GM21367 (cell line): Measurements from ENCODE around the gene RNF149.

Source experiments
- ATAC-seq: cut with Tn5 transposase; IDR thresholded peaks from one replicate; pipeline ENCODE4 v1.9.1; 2021; ENCODE audit not compliant: unreplicated experiment

The RNF149 gene

DNA sequence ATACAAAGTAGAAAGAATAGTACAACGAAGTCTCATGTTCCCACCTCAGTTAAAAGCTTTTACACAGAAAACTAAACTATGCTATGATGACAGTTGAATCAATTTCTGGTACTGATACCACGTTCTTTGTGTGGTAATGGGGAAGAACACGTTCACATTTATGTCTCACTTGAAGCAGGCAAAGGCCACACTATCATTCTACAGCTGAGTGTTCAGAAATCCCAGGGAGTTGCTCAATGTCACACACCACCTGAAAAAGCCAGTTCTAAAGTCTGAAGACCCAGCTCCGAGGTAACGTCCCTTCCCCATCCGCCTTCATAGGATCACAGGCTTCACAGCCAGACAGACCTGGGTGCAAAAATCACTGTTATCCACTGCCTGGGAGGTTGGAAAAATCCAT is 8.9 kb downstream of the RNF149 start:
- no peak for ATAC-seq

DNA sequence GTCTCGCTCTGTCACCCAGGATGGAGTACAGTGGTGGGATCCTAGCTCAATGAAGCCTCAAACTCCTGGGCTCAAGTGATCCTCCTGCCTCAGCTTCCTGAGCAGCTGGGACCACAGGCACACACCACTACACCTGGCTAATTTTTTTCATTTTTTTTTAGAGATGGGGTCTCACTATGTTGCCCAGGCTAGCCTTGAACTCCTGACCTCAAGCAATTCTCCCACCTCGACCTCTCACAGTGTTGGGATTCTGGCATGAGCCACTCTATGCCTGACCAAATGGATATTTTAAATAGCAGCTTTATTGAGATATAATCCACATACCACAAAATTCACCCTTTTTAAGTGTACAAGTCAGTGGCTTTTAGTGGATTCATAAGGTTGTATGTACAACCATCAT is 11.1 kb downstream of the RNF149 start:
- ATAC-seq, result no peak

DNA sequence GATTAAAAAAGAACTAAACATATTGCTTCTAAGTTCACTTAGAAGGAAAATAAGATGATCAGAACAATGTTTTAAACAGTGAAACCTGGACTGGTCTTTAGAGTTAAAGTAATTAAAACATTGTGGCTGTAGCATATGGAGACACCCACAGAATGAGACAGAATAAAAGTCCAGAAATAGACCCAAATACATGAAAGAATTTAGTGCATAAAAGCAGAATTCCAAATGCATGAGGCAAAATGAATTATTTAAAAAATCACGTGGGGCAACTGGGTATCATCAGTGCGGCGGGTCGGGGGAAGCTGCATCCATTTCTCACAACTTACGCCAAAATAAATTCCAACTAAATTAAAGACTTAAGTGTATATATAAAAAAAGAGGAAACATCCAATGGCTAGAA is 12.1 kb downstream of the RNF149 start:
- ATAC-seq, result no peak

DNA sequence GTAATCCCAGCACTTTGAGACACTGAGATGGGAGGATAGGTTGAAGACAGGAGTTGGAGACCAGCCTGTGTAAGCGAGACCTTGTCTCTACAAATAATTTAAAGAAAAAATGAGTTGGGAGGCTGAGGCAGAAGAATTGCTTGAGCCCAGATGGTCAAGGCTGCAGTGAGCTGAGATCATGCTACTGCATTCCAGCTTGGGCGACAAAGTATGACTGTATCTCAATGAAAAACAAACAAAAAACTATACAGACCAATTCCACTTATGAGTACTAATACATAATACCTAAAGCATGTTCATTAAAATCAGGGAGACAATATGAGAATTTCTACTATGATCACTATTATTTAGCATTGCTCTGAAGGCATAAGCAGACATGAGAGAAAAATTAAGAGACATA is 12.6 kb downstream of the RNF149 start:
- no peak for ATAC-seq

DNA sequence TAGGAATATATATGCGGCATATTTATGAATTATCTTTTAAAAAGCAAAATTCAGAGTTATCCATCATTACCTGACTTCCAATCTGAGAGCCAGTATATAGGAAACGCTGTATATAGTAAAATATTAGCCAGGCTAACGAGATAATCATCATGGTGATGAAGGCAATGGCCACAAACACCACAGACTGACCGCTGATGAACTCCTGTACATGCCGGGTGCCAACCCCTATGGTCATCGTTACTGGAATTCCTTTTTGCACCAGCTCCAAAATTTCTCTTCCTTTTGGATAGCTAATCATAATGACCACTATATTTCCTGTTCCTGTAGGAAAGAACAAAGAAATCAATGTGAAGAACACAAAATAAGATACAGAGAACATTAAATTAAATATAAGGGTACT is 13.6 kb downstream of the RNF149 start:
- ATAC-seq, result no peak

DNA sequence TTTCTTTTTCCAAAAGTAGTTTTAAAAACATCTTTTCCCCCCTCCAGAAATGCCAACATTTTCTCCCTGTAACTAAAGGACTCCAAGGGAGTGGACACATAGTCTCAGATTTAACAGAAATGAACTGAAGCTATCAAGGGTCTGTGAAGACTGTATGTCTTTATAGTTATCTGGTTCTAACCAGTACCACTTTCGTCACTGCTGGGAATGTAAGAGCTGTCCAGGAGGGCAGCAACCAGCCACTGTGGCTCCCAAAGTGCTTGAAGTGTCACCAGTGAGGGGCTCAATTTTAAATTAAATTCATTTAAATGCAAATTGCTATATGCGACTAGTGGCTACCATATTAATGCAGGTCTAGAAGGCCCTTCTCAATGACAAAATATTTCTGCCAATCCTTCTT is 15.0 kb downstream of the RNF149 start:
- ATAC-seq, result no peak

DNA sequence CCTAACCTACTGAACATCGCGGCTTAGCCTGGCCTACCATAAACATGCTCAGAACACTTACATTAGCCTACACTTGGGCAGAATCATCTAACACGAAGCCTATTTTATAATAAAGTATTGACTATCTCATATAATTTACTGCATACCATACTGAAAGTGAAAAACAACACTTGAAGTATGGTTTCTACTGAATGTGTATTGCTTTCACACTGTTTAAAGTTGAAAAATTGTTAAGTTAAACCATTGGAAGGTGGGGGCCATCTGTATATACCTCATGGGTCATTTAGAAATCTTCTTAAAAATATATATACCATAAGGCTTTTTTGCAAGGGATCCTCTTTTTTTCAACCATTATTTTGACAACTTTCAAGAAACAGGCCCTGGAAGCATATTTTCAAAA is 16.5 kb downstream of the RNF149 start:
- no peak for ATAC-seq

- ATAC-seq, result no peak
Observed at GRCh38 chr2:101290711-101291110, 17.8 kb downstream of the RNF149 start.

DNA sequence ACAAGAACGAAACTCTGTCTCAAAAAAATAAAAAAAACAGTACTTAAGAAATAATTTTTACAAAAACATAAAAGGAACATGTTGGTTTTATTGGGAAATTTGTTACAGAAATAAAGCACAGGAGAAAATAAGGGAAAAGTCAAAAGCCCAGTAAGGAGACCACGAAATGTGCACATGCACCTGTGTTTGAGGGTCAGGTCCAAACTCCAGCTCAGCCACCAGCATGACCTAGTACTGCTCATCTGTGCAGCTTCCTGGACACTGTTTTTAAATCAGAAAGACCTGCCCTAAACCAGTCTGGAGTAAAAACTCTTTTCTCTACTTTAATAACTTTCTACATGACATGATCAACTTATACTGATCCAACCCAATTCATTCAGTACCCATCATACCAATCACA is 21.2 kb downstream of the RNF149 start:
- ATAC-seq, result no peak

GRCh38 chr2:101286684-101287083 is 21.8 kb downstream of the RNF149 start:
- ATAC-seq, result no peak

GRCh38 chr2:101282980-101283379 is 25.5 kb downstream of the RNF149 start:
- no peak for ATAC-seq

- ATAC-seq, result no peak
Observed at GRCh38 chr2:101281482-101281881, 27.0 kb downstream of the RNF149 start.

DNA sequence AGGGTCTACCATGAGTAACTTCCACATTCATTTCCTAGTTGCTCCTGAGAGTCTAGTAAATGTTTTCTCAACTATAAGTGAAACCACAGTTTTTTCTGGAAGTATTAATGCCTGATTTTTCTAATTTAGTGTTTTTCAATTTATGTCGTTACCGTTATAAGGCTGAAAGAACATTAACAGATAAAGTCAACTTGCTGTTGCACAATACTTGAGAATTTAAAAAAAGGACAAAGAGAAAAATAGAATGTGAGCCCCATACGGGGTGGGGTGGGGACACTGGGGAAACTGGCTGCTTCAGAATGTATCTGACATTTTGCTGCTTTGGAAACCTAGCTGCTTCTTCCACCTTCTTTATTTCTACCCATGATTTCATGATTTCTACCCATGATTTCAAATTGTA is 29.6 kb downstream of the RNF149 start:
- ATAC-seq, result no peak

DNA sequence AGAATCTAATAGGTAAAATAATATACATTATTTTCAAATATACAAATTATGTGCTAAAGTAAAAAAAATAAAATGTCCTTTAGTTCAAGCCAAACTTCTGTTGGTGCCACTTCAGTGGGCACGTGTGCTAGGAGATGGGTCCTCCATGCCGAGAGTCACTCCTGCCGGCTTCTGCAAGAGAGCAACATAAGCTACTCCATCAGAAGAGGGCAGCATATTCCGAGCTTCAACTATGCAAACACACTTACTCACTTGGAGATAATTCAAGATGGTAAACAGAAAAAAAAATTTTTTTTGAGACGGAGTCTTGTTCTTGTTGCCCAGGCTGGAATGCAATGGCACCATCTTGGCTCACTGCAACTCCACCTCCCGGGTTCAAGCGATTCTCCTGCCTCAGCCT is 31.4 kb downstream of the RNF149 start:
- no peak for ATAC-seq

DNA sequence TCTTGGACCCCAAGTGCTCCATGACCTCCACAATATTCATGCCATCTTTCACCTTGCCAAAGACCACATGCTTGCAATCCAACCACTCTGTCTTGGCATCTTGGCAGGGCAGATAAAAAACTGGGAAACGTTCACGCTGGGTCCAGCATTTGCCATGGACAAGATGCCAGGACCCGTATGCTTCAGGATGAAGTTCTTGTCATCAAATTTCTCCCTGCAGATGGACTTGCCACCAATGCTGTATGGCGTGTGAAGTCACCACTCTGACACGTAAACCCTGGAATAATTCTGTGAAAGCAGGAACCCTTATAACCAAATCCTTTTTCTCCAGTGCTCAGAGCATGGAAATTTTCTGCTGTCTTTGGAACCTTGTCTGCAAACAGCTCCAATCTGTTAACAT is 34.4 kb downstream of the RNF149 start:
- no peak for ATAC-seq

DNA sequence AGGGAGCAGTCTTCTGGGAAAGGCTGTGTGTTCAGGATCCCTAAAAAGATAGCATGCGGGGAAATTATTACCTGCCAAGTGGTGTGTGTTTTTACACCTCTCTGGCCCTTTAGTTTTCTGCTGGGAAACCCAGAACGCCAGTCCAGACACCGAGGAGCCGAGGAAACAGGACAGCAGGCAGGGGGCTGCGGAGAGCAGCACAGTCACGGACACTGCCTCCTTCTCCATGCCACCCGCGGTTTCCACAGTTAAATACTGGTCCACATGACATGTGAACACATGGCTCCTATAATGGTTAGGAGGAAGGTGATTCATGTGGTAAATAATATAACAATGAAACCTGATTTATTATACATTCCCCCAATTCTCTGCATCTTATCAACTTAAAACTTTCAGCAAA is 35.4 kb downstream of the RNF149 start:
- no peak for ATAC-seq

GRCh38 chr2:101272045-101272784 is 36.3 kb downstream of the RNF149 start:
- ATAC-seq, result peak; percentile 73

- ATAC-seq, result no peak
Observed at GRCh38 chr2:101270700-101271259, 37.7 kb downstream of the RNF149 start.

DNA sequence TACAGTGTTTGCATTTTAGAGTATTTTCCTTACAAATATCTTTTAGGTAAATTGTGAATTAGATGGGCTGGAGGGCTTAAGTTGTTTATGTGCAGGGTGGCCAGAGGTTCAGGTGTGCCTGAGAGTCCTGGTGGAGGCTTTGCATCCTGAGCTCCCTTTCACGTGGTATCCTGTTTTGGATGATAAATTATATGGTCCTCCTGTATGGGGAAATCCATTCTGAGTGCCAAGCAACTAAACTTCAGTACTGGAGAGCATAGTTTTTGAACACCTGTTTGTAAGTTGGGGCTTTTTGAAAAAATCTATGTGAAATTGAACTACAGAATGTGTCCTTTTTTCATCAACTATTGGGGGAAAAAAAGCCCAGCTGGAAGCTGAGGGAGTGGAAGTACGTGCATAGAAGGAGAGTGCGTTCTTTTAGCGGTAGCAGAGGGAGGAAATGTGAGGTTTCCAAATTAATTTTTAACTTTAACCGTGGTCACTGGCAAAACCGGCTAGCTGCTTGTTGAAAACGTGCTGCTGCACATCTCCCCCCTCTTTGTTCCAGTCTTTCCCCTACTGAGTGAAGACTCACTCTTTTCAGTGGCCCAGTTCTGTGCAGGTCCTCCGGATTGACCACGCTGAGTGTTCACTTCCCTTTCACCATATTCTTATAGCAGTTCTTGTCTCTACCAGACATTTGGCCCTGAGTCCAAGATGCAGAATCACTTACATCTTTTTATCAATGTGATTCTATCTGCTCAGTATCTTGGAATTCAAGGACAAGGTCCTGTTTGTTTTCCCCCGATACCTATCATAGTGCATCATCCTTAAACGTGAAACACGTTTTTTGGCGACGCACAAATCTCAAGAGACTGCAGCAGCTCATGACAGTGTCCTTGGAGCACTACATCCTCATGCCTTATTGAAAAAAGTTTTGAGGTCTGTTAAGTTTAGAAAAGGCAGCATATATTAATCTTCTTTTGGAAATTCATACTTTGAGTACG is 40.5 kb downstream of the RNF149 start:
- ATAC-seq, result no peak

DNA sequence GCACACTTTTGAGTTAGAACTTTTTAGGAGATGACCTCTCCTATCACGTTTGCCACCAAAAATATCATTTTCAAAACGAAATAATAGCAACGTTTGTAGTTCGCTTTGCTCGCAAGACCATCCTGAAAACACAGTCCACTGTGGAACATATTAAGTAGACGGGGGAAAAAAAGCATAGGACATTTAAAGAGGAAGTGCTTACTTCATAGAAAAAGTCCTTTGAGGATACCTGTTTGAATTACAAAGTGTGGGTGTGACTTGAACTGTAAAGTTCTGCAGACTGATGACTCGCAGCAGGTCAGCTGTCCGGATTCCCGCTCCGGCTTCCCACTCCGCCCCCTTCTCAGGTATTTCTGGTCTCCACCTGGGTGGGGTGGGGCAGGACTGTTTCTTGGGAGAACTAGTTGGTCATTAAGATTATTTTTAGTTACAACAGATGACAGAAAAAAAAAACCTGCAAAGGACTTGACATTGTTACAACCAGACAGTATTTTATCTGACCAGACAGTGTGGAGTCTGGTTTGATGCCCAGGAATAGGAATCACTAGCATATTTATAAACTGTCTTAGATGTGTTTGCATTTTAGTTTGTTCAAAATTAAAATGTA is 42.5 kb downstream of the RNF149 start:
- no peak for ATAC-seq

GRCh38 chr2:101264360-101264939 is 44.1 kb downstream of the RNF149 start:
- no peak for ATAC-seq
